A549 treated with RU486 at 1 μM for 4 hours (cell line): ENCODE results near the gene REM2. TPM values are rescaled to one million over a fixed set of nuclear protein-coding genes. Genes with fewer than 3 reads are reported as not detected.

ENCODE experiments used
- total RNA-seq: library from RNA; stranded (reverse); fragments of 200-300 nt; extraction: Qiagen RNA extraction; gene quantifications from 5 replicates; pipeline ENCODE4 v1.2.3, GENCODE V29; 2022; ENCODE audit warnings: low read depth

The REM2 gene
- 0.22 to 0.46 TPM (median 0.37 TPM) in 5 replicates for total RNA-seq

GRCh38 chr14:22883173-22883976, at the start of gene REM2:
Gene REM2, plus strand, starts transcription at chr14:22883222. Its CDS starts 66 bp downstream, at chr14:22883288.

DNA sequence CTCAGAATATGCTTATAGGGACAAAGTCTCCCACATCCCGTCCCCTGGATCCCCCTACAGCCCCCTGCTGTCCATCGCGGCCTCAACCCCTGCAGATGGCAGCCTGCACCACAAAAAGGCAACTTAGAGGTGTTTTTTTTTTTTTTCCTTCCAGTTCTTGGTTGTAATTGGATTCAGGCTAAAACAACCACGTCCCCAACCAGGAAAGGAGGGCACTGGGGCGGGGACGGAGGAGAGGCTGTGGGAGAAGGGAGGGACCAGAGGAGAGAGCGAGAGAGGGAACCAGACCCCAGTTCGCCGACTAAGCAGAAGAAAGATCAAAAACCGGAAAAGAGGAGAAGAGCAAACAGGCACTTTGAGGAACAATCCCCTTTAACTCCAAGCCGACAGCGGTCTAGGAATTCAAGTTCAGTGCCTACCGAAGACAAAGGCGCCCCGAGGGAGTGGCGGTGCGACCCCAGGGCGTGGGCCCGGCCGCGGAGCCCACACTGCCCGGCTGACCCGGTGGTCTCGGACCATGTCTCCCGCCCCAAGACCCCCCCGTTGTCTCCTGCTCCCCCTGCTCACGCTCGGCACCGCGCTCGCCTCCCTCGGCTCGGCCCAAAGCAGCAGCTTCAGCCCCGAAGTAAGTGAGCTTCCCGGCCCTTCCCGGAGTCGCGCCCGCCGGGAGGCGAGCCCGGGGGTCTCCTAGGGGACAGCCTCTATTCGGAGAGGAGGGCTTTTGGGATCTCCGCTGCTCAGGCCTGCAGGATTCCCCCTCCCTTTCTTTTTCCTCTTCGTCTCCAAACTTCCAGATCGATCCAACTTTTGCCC, 46.5 kb upstream of the REM2 start, which contains the start of gene MMP14:
TSS of gene MMP14 (plus strand) at position 285 of the 813 bp plus-strand sequence. CDS start at position 518, 233 bp downstream.

DNA sequence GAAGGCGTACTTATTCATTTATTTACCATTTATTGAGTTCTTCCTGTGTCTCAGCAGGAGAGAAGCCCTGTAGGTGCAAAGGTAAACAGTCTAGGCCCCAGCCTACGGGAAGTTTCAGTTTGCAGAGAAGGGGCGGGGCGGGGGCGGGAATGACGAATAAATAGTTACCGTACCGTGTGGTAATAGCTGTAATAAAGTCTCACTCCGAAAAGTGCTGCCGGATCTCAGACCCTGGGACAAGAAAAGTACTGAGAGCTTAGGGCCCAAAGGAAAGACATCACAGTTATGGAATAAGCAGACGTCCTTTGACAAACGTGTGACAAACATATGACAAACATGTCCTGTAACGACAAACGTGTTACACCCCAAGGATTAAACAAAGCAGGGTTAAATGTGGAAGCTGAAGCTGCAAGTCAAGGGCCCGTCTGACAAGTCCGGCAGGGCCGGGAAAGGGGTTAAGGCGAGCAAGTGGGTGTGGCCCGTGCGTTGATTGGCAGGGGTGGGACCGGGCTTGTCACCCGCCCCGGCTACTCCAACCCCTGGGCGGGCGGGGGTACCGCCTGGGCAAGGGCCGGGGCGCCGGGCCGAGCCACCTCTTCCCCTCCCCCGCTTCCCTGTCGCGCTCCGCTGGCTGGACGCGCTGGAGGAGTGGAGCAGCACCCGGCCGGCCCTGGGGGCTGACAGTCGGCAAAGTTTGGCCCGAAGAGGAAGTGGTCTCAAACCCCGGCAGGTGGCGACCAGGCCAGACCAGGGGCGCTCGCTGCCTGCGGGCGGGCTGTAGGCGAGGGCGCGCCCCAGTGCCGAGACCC, 11.6 kb upstream of the REM2 start, which contains the start of gene LRP10:
TSS of gene LRP10 (plus strand) at position 517 of the 809 bp plus-strand sequence. CDS start 564 bp downstream, outside the sequence.

GRCh38 chr14:22918804-22919600, 36.0 kb downstream of the REM2 start, which contains the start of gene RBM23:
Gene RBM23, minus strand, starts transcription at chr14:22919149.

DNA sequence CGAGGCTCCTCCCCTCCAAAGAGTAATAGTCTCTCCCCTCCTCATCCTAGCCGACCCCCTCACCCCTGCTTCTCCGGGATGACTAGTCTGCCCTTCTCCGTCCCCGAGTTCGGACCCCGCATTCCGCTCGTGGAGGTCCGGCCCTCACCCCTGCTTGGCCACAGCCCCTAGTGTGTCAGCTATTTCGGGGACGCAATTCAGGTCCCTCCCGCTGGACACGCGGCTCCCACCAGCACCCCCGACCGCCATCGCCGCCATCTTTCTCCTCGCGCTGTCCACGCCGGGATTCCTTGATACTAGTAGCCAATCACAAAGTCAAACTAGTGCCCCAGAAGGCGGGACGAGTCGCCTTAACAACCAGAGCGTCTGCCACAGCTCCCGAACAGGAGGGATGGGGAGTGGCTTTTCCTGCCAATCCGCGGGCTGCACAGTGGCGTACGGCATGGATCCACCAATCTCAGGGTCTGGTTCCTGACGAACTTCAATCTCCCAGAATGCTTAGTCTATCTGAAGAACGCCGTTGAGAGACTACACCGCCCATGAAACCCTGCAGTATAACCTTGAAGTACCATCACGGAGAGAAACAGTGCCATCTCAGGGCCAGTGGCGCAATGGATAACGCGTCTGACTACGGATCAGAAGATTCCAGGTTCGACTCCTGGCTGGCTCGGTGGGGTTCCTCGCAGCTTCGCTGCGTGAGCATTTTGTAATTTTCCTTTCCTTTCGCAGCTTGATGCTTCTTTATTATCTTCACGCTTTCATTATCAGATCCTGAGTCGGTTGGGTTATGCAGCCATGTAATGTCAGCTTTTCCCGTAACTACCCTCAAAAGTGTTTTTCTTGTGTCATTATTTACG, 46.3 kb downstream of the REM2 start, which contains the start of gene PRMT5:
TSS of gene PRMT5 (minus strand) at position 273 of the 857 bp plus-strand sequence. CDS start at position 258, 15 bp downstream.

Other genes starting within 250 kb of the REM2 start
- not detected in 5 replicates for gene OR6J1, start 238.9 kb upstream of the REM2 start, total RNA-seq
- gene OXA1L, start 116.5 kb upstream of the REM2 start, total RNA-seq = 147 to 168 TPM (median 162 TPM) in 5 replicates
- 10.1 to 16.0 TPM (median 14.5 TPM) in 5 replicates for gene SLC7A7, start 67.8 kb upstream of the REM2 start, total RNA-seq
- gene MRPL52, start 53.3 kb upstream of the REM2 start, total RNA-seq = 149 to 241 TPM (median 211 TPM) in 5 replicates
- gene MMP14, start 46.6 kb upstream of the REM2 start, total RNA-seq = 0.37 to 0.94 TPM (median 0.74 TPM) in 5 replicates
- gene LRP10, start 11.5 kb upstream of the REM2 start, total RNA-seq = 59.9 to 82.8 TPM (median 72.1 TPM) in 5 replicates
- gene RBM23, start 35.9 kb downstream of the REM2 start, total RNA-seq = 58.1 to 70.5 TPM (median 63.1 TPM) in 5 replicates
- gene PRMT5, start 46.2 kb downstream of the REM2 start, total RNA-seq = 103 to 161 TPM (median 122 TPM) in 5 replicates
- gene HAUS4, start 73.9 kb downstream of the REM2 start, total RNA-seq = 35.0 to 41.1 TPM (median 36.9 TPM) in 5 replicates
- gene AJUBA, start 99.3 kb downstream of the REM2 start, total RNA-seq = 38.8 to 43.7 TPM (median 40.1 TPM) in 5 replicates
- gene C14orf93, start 126.9 kb downstream of the REM2 start, total RNA-seq = 3.5 to 4.2 TPM (median 3.8 TPM) in 5 replicates
- 311 to 330 TPM (median 317 TPM) in 5 replicates for gene PSMB5, start 151.7 kb downstream of the REM2 start, total RNA-seq
- not detected in 5 replicates for gene PSMB11, start 159.0 kb downstream of the REM2 start, total RNA-seq
- gene CDH24, start 174.3 kb downstream of the REM2 start, total RNA-seq = 2.7 to 5.9 TPM (median 5.0 TPM) in 5 replicates
- gene ACIN1, start 211.9 kb downstream of the REM2 start, total RNA-seq = 98.6 to 112 TPM (median 108 TPM) in 5 replicates
- 79.6 to 113 TPM (median 107 TPM) in 5 replicates for gene C14orf119, start 212.3 kb downstream of the REM2 start, total RNA-seq
- gene CIROP, start 221.8 kb downstream of the REM2 start, total RNA-seq = not detected in 5 replicates
- not detected in 5 replicates for gene CEBPE, start 236.0 kb downstream of the REM2 start, total RNA-seq